Liver (tissue), 9 donors: ENCODE results near the gene NAGS. TPM values are rescaled to one million over a fixed set of nuclear protein-coding genes. Genes with fewer than 3 reads are reported as not detected.

Experiments
- DNase-seq: peaks from one replicate; pipeline ENCODE4 v3.0.0-alpha.2; 2017; ENCODE audit warnings: low spot score
- H3K27ac ChIP-seq, 2 donors: one replicate each; pipeline ENCODE4 v1.7.0; 2013; ENCODE audit warnings: inconsistent platforms in 2 of 2, low read length in 2 of 2, control low read depth in 1 of 2, low read depth in 1 of 2, mild to moderate bottlenecking in 1 of 2
- H3K27me3 ChIP-seq, 4 donors: one replicate each; pipeline versions ENCODE4 v1.6.1 to v1.7.0; 2013; ENCODE audit warnings: low read length in 3 of 4, inconsistent platforms in 1 of 4, mild to moderate bottlenecking in 1 of 4, moderate library complexity in 1 of 4; ENCODE audit not compliant: control insufficient read depth in 4 of 4, insufficient read depth in 4 of 4
- H3K36me3 ChIP-seq, 4 donors: one replicate each; pipeline versions ENCODE4 v1.6.1 to v1.7.0; 2013; ENCODE audit warnings: low read length in 3 of 4, mild to moderate bottlenecking in 3 of 4, low read depth in 1 of 4, moderate library complexity in 1 of 4; ENCODE audit not compliant: control insufficient read depth in 4 of 4, insufficient read depth in 3 of 4
- H3K4me1 ChIP-seq, 4 donors: one replicate each; pipeline versions ENCODE4 v1.6.1 to v1.7.0; 2013; ENCODE audit warnings: low read length in 3 of 4, mild to moderate bottlenecking in 3 of 4, moderate library complexity in 1 of 4; ENCODE audit not compliant: control insufficient read depth in 4 of 4, insufficient read depth in 4 of 4
- H3K4me3 ChIP-seq, 3 donors: one replicate each; pipeline versions ENCODE4 v1.6.1 to v1.7.0; 2013; ENCODE audit warnings: low read length in 3 of 3, control low read depth in 1 of 3, low read depth in 1 of 3, mild to moderate bottlenecking in 1 of 3
- H3K9ac ChIP-seq, 2 donors: one replicate each; pipeline ENCODE4 v1.7.0; 2013; ENCODE audit warnings: low read length in 2 of 2, mild to moderate bottlenecking in 2 of 2, moderate library complexity in 2 of 2, control low read depth in 1 of 2, low read depth in 1 of 2
- H3K9me3 ChIP-seq, 4 donors: one replicate each; pipeline versions ENCODE4 v1.6.1 to v1.7.0; 2013; ENCODE audit warnings: low read length in 3 of 4; ENCODE audit not compliant: control insufficient read depth in 4 of 4
- EGR1 ChIP-seq, 2 donors: IDR thresholded peaks; 2 replicates each; pipeline ENCODE4 v1.6.1; 2016 to 2018; ENCODE audit warnings: antibody characterized with exemption in 2 of 2, low read depth in 2 of 2
- FOXA1 ChIP-seq: IDR thresholded peaks from 2 replicates; pipeline ENCODE4 v1.6.1; 2016; ENCODE audit warnings: antibody characterized with exemption
- FOXA2 ChIP-seq: IDR thresholded peaks from 2 replicates; pipeline ENCODE4 v1.6.1; 2016; ENCODE audit warnings: antibody characterized with exemption
- GABPA ChIP-seq, 2 donors: IDR thresholded peaks in 1 of 2; conservative IDR thresholded peaks in 1 of 2; 2 replicates each; pipeline ENCODE4 v1.6.1; 2016; ENCODE audit warnings: antibody characterized with exemption in 2 of 2, mild to moderate bottlenecking in 1 of 2, moderate library complexity in 1 of 2
- HNF4A ChIP-seq, 2 donors: conservative IDR thresholded peaks; 2 replicates each; pipeline ENCODE4 v1.6.1; 2016; ENCODE audit warnings: antibody characterized with exemption in 2 of 2, mild to moderate bottlenecking in 2 of 2
- HNF4G ChIP-seq: IDR thresholded peaks from 2 replicates; pipeline ENCODE4 v1.6.1; 2016; ENCODE audit warnings: antibody characterized with exemption
- JUND ChIP-seq, 2 donors: IDR thresholded peaks; 2 replicates each; pipeline ENCODE4 v1.6.1; 2016; ENCODE audit warnings: antibody characterized with exemption in 2 of 2
- NR2F2 ChIP-seq: IDR thresholded peaks from 2 replicates; pipeline ENCODE4 v1.6.1; 2016; ENCODE audit warnings: antibody characterized with exemption
- RAD21 ChIP-seq, 2 donors: IDR thresholded peaks; 2 replicates each; pipeline ENCODE4 v1.6.1; 2016; ENCODE audit warnings: antibody characterized with exemption in 2 of 2, mild to moderate bottlenecking in 2 of 2
- REST ChIP-seq: IDR thresholded peaks from 2 replicates; pipeline ENCODE4 v1.6.1; 2016; ENCODE audit warnings: antibody characterized with exemption, mild to moderate bottlenecking
- RXRA ChIP-seq, 2 donors: IDR thresholded peaks; 2 replicates each; pipeline ENCODE4 v1.6.1; 2017 to 2018; ENCODE audit warnings: antibody characterized with exemption in 2 of 2, mild to moderate bottlenecking in 1 of 2
- SP1 ChIP-seq: IDR thresholded peaks from 2 replicates; pipeline ENCODE4 v1.6.1; 2018; ENCODE audit warnings: antibody characterized with exemption, mild to moderate bottlenecking
- TAF1 ChIP-seq: conservative IDR thresholded peaks from 2 replicates; pipeline ENCODE4 v1.6.1; 2016; ENCODE audit warnings: antibody characterized with exemption, mild to moderate bottlenecking
- YY1 ChIP-seq: IDR thresholded peaks from 2 replicates; pipeline ENCODE4 v1.6.1; 2016; ENCODE audit warnings: antibody characterized with exemption, mild to moderate bottlenecking
- ZBTB33 ChIP-seq: IDR thresholded peaks from 2 replicates; pipeline ENCODE4 v1.6.1; 2016; ENCODE audit warnings: antibody characterized with exemption
- WGBS: extraction: QIAGEN DNeasy Blood & Tissue Kit; methylation state at CpG from one replicate; pipeline ENCODE4 v1.1.7; 2013; 5-methylcytosine and 5-hydroxymethylcytosine counted together
- polyA plus RNA-seq, 2 donors: library from polyadenylated mRNA; stranded (reverse) in 1 of 2; unstranded in 1 of 2; fragments of 200-250 nt in 1 of 2; fragments of >200 nt in 1 of 2; fragmentation: Nextera tagmentation in 1 of 2; extraction: Ambion mirVana in 1 of 2; gene quantifications; one replicate each; pipeline versions ENCODE4 v1.2.1 to v1.2.3, GENCODE V29; 2013 to 2015
- total RNA-seq, 2 donors: library from RNA; depleted of rRNA; stranded (reverse); fragments of >200 nt; gene quantifications; one replicate each; pipeline ENCODE4 v1.2.3, GENCODE V29; 2014
- TF ChIP-seq, protein P1 (sequence below): fragments of 150-350 bp; IDR thresholded peaks from 2 replicates; pipeline ENCODE4 v1.5.1; 2017; ENCODE audit warnings: improper control_type of control experiment, low read depth, low read length; ENCODE audit not compliant: missing input control
- TF ChIP-seq, protein P2 (sequence below): IDR thresholded peaks from 2 replicates; pipeline ENCODE4 v1.6.1; 2016; ENCODE audit warnings: antibody characterized with exemption
- TF ChIP-seq, protein P3 (sequence below): IDR thresholded peaks from 2 replicates; pipeline ENCODE4 v1.6.1; 2016; ENCODE audit warnings: antibody characterized with exemption
- donor health status: healthy.
- donor health status: healthy.
- donor health status: healthy.
- donor health status: healthy.
- donor health status: healthy.

Gene NAGS
- total and polyA plus RNA-seq, 4 donors: 21.5 to 29.8 (median 28.2) TPM

- TF ChIP-seq TAF1 (no peak), JUND (IDR thresholded peaks at IDR 0.05) (no peak), SP1 (no peak), GABPA (IDR thresholded peaks at IDR 0.05 in 1 of 2, conservative IDR thresholded peaks at IDR 0.05 in 1 of 2) (no peak)
Measured at GRCh38 chr17:43982171-43982570, 22.3 kb upstream of the NAGS start (continued).

GRCh38 chr17:43983196-43983514 is 21.3 kb upstream of the NAGS start:
- peaks cover 0 to 10% (median 7%) of the 10 kb centered on the region in 4 donors for H3K4me1 ChIP-seq
- no peaks in the 10 kb centered on the region for H3K27me3 ChIP-seq
- DNase-seq: no peak
- peak overlapping the region in 1 of 3 donors; percentile 61 for H3K4me3 ChIP-seq
- TF ChIP-seq, protein P1, sequence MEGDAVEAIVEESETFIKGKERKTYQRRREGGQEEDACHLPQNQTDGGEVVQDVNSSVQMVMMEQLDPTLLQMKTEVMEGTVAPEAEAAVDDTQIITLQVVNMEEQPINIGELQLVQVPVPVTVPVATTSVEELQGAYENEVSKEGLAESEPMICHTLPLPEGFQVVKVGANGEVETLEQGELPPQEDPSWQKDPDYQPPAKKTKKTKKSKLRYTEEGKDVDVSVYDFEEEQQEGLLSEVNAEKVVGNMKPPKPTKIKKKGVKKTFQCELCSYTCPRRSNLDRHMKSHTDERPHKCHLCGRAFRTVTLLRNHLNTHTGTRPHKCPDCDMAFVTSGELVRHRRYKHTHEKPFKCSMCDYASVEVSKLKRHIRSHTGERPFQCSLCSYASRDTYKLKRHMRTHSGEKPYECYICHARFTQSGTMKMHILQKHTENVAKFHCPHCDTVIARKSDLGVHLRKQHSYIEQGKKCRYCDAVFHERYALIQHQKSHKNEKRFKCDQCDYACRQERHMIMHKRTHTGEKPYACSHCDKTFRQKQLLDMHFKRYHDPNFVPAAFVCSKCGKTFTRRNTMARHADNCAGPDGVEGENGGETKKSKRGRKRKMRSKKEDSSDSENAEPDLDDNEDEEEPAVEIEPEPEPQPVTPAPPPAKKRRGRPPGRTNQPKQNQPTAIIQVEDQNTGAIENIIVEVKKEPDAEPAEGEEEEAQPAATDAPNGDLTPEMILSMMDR: peak; percentile 6
- no peak for TF ChIP-seq HNF4A (conservative IDR thresholded peaks at IDR 0.05)
- 47% methylated on average over 5 of the region's 5 CpGs for WGBS
- no peak overlapping the region for H3K27ac ChIP-seq
- no peaks in the 10 kb centered on the region for H3K9me3 ChIP-seq
- H3K36me3 ChIP-seq: no peaks in the 10 kb centered on the region
- no peak overlapping the region for H3K9ac ChIP-seq

GRCh38 chr17:43983515-43984411 is 20.7 kb upstream of the NAGS start:
- Histone ChIP-seq H3K9ac (no peak overlapping the region), H3K27ac (no peak overlapping the region), H3K4me1 (peaks cover 0 to 10% (median 7%) of the 10 kb centered on the region in 4 donors), H3K4me3 (peak overlapping the region in 1 of 3 donors; percentile 61), H3K36me3 (no peaks in the 10 kb centered on the region), H3K9me3 (no peaks in the 10 kb centered on the region), H3K27me3 (no peaks in the 10 kb centered on the region)
- peak; percentile 60 for DNase-seq
- WGBS: 5% methylated on average over 78 of the region's 78 CpGs
- TF ChIP-seq HNF4G (no peak), REST (no peak), FOXA2 (no peak), TAF1 (no peak), JUND (IDR thresholded peaks at IDR 0.05) (no peak), FOXA1 (no peak), NR2F2 (no peak), ZBTB33 (no peak), GABPA (IDR thresholded peaks at IDR 0.05 in 1 of 2, conservative IDR thresholded peaks at IDR 0.05 in 1 of 2) (no peak), SP1 (no peak), HNF4A (conservative IDR thresholded peaks at IDR 0.05) (no peak), RAD21 (IDR thresholded peaks at IDR 0.05) (no peak), RXRA (IDR thresholded peaks at IDR 0.05) (no peak), YY1 (no peak), EGR1 (IDR thresholded peaks at IDR 0.05; ENCODE audit: low read depth in 2 of 2) (no peak)
- TF ChIP-seq, protein P2, sequence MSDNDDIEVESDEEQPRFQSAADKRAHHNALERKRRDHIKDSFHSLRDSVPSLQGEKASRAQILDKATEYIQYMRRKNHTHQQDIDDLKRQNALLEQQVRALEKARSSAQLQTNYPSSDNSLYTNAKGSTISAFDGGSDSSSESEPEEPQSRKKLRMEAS: no peak
- TF ChIP-seq, protein P3, sequence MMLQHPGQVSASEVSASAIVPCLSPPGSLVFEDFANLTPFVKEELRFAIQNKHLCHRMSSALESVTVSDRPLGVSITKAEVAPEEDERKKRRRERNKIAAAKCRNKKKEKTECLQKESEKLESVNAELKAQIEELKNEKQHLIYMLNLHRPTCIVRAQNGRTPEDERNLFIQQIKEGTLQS: no peak
- TF ChIP-seq, protein P1: no peak
